Lung (tissue), 12 donors: ENCODE measurements around the gene SRBD1. TPM values are rescaled to one million over a fixed set of nuclear protein-coding genes. Genes with fewer than 3 reads are reported as not detected.

Experiments used
- ATAC-seq: fragments of 200-7000 bp; cut with Tn5 transposase; one replicate; pipeline ENCODE4 v1.9.1; 2020; ENCODE audit warnings: moderate number of reproducible peaks; ENCODE audit not compliant: insufficient read depth, low FRiP score
- DNase-seq, 3 donors: peaks; one replicate each; pipeline ENCODE4 v3.0.0-alpha.2; 2013 to 2017
- H3K27ac ChIP-seq, 2 donors: one replicate each; pipeline ENCODE4 v1.5.1; 2013; ENCODE audit warnings: mild to moderate bottlenecking in 2 of 2, moderate library complexity in 2 of 2, control low read depth in 1 of 2, inconsistent platforms in 1 of 2, low read depth in 1 of 2, low read length in 1 of 2
- H3K27me3 ChIP-seq, 3 donors: one replicate each; pipeline ENCODE4 v1.5.1; 2013; ENCODE audit warnings: low read length in 2 of 3; ENCODE audit not compliant: control insufficient read depth in 3 of 3, insufficient read depth in 3 of 3
- H3K36me3 ChIP-seq, 4 donors: one replicate each; pipeline ENCODE4 v1.5.1; 2013; ENCODE audit warnings: low read length in 4 of 4, mild to moderate bottlenecking in 1 of 4, moderate library complexity in 1 of 4; ENCODE audit not compliant: control insufficient read depth in 4 of 4, insufficient read depth in 4 of 4
- H3K4me1 ChIP-seq, 5 donors: one replicate each; pipeline ENCODE4 v1.5.1; 2013; ENCODE audit warnings: low read length in 5 of 5, mild to moderate bottlenecking in 2 of 5, moderate library complexity in 1 of 5; ENCODE audit not compliant: control insufficient read depth in 5 of 5, insufficient read depth in 5 of 5
- H3K4me3 ChIP-seq: one replicate; pipeline ENCODE4 v1.5.1; 2013; ENCODE audit warnings: mild to moderate bottlenecking, control low read depth, moderate library complexity
- H3K9ac ChIP-seq, 2 donors: one replicate each; pipeline ENCODE4 v1.5.1; 2013; ENCODE audit warnings: low read length in 2 of 2, control low read depth in 1 of 2; ENCODE audit not compliant: insufficient read depth in 1 of 2
- H3K9me3 ChIP-seq, 4 donors: one replicate each; pipeline ENCODE4 v1.5.1; 2013; ENCODE audit warnings: low read length in 3 of 4, mild to moderate bottlenecking in 1 of 4, moderate library complexity in 1 of 4; ENCODE audit not compliant: control insufficient read depth in 4 of 4, insufficient read depth in 3 of 4
- CTCF ChIP-seq: IDR thresholded peaks from 2 replicates; pipeline ENCODE4 v1.5.1; 2012; ENCODE audit warnings: mild to moderate bottlenecking; ENCODE audit errors: control extremely low read depth, extremely low read depth
- WGBS, 2 donors: extraction: QIAGEN DNeasy Blood & Tissue Kit; methylation state at CpG; one replicate each; pipeline ENCODE4 v1.1.7; 2013; 5-methylcytosine and 5-hydroxymethylcytosine counted together
- polyA plus RNA-seq, 2 donors: library from polyadenylated mRNA; stranded (reverse); fragments of 200-250 nt; gene quantifications; one replicate each; pipeline ENCODE4 v1.2.1, GENCODE V29; 2013
- total RNA-seq, 2 donors: library from RNA; depleted of rRNA in 1 of 2; stranded (reverse); fragments of >200 nt in 1 of 2; gene quantifications; one replicate each; pipeline ENCODE4 v1.2.1, GENCODE V29; 2014 to 2021
- donor health status: control.
- donor health status: control.
- donor health status: Bipolar disorder and iron deficiency.
- donor health status: healthy.
- donor health status: DM: yes; HTN: yes; CAD: no.

SRBD1 gene
- total and polyA plus RNA-seq, 4 donors: 5.6 to 30.6 (median 11.5) TPM

GRCh38 chr2:45610281-45611019 is 617 bp downstream of the SRBD1 start:
- peak; percentile 55 for ATAC-seq
- Histone ChIP-seq H3K36me3 (no peaks in the 10 kb centered on the region), H3K9ac (peak overlapping the region; percentile 57 to 75), H3K27me3 (no peaks in the 10 kb centered on the region), H3K4me3 (peak overlapping the region; percentile 65), H3K4me1 (peaks cover 4 to 19% (median 8%) of the 10 kb centered on the region in 5 donors), H3K9me3 (no peaks in the 10 kb centered on the region), H3K27ac (peak overlapping the region; percentile 80 to 90)
- no peak for TF ChIP-seq CTCF
- WGBS, 2 donors: 1 to 3% methylated on average over 23 of the region's 23 CpGs
- DNase-seq: peak; percentile 65 to 84 (median 83)

- Histone ChIP-seq H3K4me3 (no peak overlapping the region), H3K27me3 (no peaks in the 10 kb centered on the region), H3K36me3 (peaks cover 0 to 4% (median 3%) of the 10 kb centered on the region in 4 donors), H3K9me3 (no peaks in the 10 kb centered on the region), H3K4me1 (peaks cover 4 to 19% (median 7%) of the 10 kb centered on the region in 5 donors), H3K9ac (no peak overlapping the region), H3K27ac (no peak overlapping the region)
- WGBS, 2 donors: 82 to 84% methylated on average over 1 of the region's 1 CpG
- no peak for ATAC-seq
- DNase-seq: peak in 1 of 3 donors; percentile 27
- no peak for TF ChIP-seq CTCF
Measured at GRCh38 chr2:45607701-45608100, 3.4 kb downstream of the SRBD1 start.

GRCh38 chr2:45606796-45607195 is 4.3 kb downstream of the SRBD1 start:
- Histone ChIP-seq H3K4me3 (no peak overlapping the region), H3K9ac (no peak overlapping the region), H3K36me3 (peaks cover under 1 to 5% (median 3%) of the 10 kb centered on the region in 4 donors), H3K4me1 (peaks cover 0 to 18% (median 3%) of the 10 kb centered on the region in 5 donors), H3K27ac (no peak overlapping the region), H3K9me3 (no peaks in the 10 kb centered on the region), H3K27me3 (no peaks in the 10 kb centered on the region)
- WGBS, 2 donors: 41 to 53% methylated on average over 1 of the region's 1 CpG
- no peak for TF ChIP-seq CTCF
- ATAC-seq: no peak
- no peak for DNase-seq
